Embryonic facial prominence (tissue), 1 donor: ENCODE results near the gene KLHL7.

Experiments used
- DNase-seq: peaks from one replicate; pipeline ENCODE4 v3.0.0-alpha.2; 2016; ENCODE audit errors: extremely low spot score

Gene KLHL7

GRCh38 chr7:23105644-23106056 is at the start of gene KLHL7:
Gene KLHL7 (plus strand): TSS chr7:23105785. CDS start chr7:23106027, 242 bp downstream.
- DNase-seq: peak; percentile 89

- DNase-seq: no peak
Measured at GRCh38 chr7:23058408-23059096, 47.0 kb upstream of the KLHL7 start.

- DNase-seq: no peak
Measured at GRCh38 chr7:23061327-23061726, 44.3 kb upstream of the KLHL7 start.

- no peak for DNase-seq
Measured at GRCh38 chr7:23062452-23062851, 43.1 kb upstream of the KLHL7 start.

GRCh38 chr7:23065974-23066373 is 39.6 kb upstream of the KLHL7 start:
- DNase-seq: no peak

GRCh38 chr7:23067271-23067670 is 38.3 kb upstream of the KLHL7 start:
- DNase-seq: no peak

GRCh38 chr7:23072048-23072447 is 33.5 kb upstream of the KLHL7 start:
- DNase-seq: no peak

GRCh38 chr7:23072922-23073321 is 32.7 kb upstream of the KLHL7 start:
- no peak for DNase-seq

- no peak for DNase-seq
Measured at GRCh38 chr7:23074443-23075261, 30.9 kb upstream of the KLHL7 start.

GRCh38 chr7:23075571-23075970 is 30.0 kb upstream of the KLHL7 start:
- no peak for DNase-seq

GRCh38 chr7:23076772-23077171 is 28.8 kb upstream of the KLHL7 start:
- no peak for DNase-seq

GRCh38 chr7:23093111-23093510 is 12.5 kb upstream of the KLHL7 start:
- no peak for DNase-seq

- no peak for DNase-seq
Measured at GRCh38 chr7:23093546-23093945, 12.0 kb upstream of the KLHL7 start.

GRCh38 chr7:23096518-23097290 is 8.9 kb upstream of the KLHL7 start:
- no peak for DNase-seq

- DNase-seq: no peak
Measured at GRCh38 chr7:23098029-23098428, 7.6 kb upstream of the KLHL7 start.

- no peak for DNase-seq
Measured at GRCh38 chr7:23098460-23098859, 7.1 kb upstream of the KLHL7 start.

- DNase-seq: no peak
Measured at GRCh38 chr7:23100697-23101096, 4.9 kb upstream of the KLHL7 start.

GRCh38 chr7:23105086-23105643 is 420 bp upstream of the KLHL7 start:
- no peak for DNase-seq

GRCh38 chr7:23106057-23106822 is 655 bp downstream of the KLHL7 start:
- DNase-seq: peak; percentile 22

GRCh38 chr7:23106823-23107663 is 1.5 kb downstream of the KLHL7 start:
- DNase-seq: no peak
